K562 (cell line): ENCODE measurements around the gene IGSF3.

Source experiments
- LEF1 ChIP-seq: fragments of 450-650 bp; IDR thresholded peaks from 2 replicates; pipeline ENCODE4 v1.6.1; 2016; ENCODE audit warnings: mild to moderate bottlenecking
- NFIC ChIP-seq: fragments of 450-650 bp; IDR thresholded peaks from 2 replicates; pipeline ENCODE4 v1.6.1; 2017; ENCODE audit warnings: mild to moderate bottlenecking, inconsistent platforms
- NR2F6 ChIP-seq: fragments of 450-650 bp; formaldehyde crosslinking; IDR thresholded peaks from 2 replicates; pipeline ENCODE4 v1.4.0; 2020; ENCODE audit warnings: mild to moderate bottlenecking
- TCF3 ChIP-seq: sonication (generic); formaldehyde crosslinking; IDR thresholded peaks from 2 replicates; pipeline ENCODE4 v1.4.0; 2020; ENCODE audit warnings: mild to moderate bottlenecking, missing genetic modification reagents
- TCF7 ChIP-seq: sonication (generic); IDR thresholded peaks from 2 replicates; pipeline ENCODE4 v1.6.1; 2016; ENCODE audit warnings: antibody characterized with exemption, borderline replicate concordance
- ZFP30 ChIP-seq: fragments of 250-450 bp; sonication (Bioruptor Pico); IDR thresholded peaks from 2 replicates; pipeline ENCODE4 v1.8.0; 2022; ENCODE audit warnings: moderate library complexity, mild to moderate bottlenecking, inconsistent platforms, borderline replicate concordance
- ZNF507 ChIP-seq: conservative IDR thresholded peaks from 2 replicates; pipeline ENCODE4 v1.6.1; 2017; ENCODE audit warnings: missing genetic modification characterization, missing compliant biosample characterization
- TF ChIP-seq, protein P1 (sequence below), 3 experiments: IDR thresholded peaks in 2 of 3; conservative IDR thresholded peaks in 1 of 3; 2 replicates each; pipeline ENCODE4 v1.5.1; 2011 to 2012; ENCODE audit warnings: low read length in 3 of 3, mild to moderate bottlenecking in 3 of 3, control low read depth in 2 of 3, improper control_type of control experiment in 1 of 3, inconsistent platforms in 1 of 3, low read depth in 1 of 3, mixed read lengths in 1 of 3, moderate library complexity in 1 of 3; ENCODE audit not compliant: insufficient read depth in 2 of 3

DNA sequence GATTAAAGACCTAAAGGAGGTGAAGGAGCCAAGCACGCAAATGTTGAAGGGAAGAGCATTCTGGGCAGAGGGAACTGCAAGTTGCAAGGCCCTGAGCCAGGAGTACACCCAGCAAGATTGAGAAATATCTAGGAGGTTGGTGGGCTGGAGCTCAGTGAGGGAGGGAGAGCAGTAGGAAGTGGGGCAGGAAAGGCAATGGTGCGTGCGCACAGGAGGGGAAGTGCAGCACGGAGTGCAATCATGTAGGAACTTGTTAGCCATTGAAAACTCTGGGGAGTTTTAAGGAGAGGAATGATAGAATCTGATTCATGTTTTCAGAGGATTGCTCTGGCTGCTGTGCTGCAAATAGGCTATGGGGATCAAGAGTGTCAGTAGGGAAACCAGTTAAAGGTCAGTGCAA, 13.2 kb upstream of the IGSF3 start:
- TF ChIP-seq NR2F6 (CRISPR knock-in tag) = no peak
- TF ChIP-seq ZFP30 (CRISPR knock-in tag) = no peak
- TF ChIP-seq NFIC = no peak
- TF ChIP-seq LEF1 = no peak
- TF ChIP-seq TCF7 = no peak
- TF ChIP-seq, protein P1, sequence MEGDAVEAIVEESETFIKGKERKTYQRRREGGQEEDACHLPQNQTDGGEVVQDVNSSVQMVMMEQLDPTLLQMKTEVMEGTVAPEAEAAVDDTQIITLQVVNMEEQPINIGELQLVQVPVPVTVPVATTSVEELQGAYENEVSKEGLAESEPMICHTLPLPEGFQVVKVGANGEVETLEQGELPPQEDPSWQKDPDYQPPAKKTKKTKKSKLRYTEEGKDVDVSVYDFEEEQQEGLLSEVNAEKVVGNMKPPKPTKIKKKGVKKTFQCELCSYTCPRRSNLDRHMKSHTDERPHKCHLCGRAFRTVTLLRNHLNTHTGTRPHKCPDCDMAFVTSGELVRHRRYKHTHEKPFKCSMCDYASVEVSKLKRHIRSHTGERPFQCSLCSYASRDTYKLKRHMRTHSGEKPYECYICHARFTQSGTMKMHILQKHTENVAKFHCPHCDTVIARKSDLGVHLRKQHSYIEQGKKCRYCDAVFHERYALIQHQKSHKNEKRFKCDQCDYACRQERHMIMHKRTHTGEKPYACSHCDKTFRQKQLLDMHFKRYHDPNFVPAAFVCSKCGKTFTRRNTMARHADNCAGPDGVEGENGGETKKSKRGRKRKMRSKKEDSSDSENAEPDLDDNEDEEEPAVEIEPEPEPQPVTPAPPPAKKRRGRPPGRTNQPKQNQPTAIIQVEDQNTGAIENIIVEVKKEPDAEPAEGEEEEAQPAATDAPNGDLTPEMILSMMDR (IDR thresholded peaks at IDR 0.05 in 2 of 3, conservative IDR thresholded peaks at IDR 0.05 in 1 of 3; ENCODE audit: insufficient read depth in 2 of 3, low read depth in 1 of 3, low read length in 3 of 3) = no peak
- TF ChIP-seq TCF3 (CRISPR knock-in tag) = no peak
- TF ChIP-seq ZNF507 (tag) = no peak
